Measurements from ENCODE around the gene SSTR5.

The SSTR5 gene

DNA sequence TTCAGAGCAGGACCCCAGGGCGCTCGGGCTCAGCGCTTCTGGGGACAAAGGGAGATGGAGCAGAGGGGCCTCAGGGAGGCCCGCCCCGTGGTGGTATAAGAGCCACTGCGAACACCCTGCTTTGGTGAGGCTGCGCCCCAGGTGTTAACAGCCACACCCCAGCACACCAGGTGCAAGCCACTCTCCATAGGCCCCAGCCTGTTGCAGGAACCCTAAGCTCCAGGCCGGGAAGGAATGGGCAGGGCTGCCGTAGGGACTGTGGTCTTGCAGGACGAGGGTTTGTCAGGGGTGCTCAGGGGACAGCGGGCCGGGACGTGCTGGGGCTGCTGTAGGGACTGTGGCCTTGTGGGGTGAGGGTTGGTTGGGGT, 17.0 kb upstream of the SSTR5 start:
- no peak for DNase-seq

GRCh38 chr16:1056196-1056595, 16.4 kb upstream of the SSTR5 start:
- no peak for DNase-seq

DNA sequence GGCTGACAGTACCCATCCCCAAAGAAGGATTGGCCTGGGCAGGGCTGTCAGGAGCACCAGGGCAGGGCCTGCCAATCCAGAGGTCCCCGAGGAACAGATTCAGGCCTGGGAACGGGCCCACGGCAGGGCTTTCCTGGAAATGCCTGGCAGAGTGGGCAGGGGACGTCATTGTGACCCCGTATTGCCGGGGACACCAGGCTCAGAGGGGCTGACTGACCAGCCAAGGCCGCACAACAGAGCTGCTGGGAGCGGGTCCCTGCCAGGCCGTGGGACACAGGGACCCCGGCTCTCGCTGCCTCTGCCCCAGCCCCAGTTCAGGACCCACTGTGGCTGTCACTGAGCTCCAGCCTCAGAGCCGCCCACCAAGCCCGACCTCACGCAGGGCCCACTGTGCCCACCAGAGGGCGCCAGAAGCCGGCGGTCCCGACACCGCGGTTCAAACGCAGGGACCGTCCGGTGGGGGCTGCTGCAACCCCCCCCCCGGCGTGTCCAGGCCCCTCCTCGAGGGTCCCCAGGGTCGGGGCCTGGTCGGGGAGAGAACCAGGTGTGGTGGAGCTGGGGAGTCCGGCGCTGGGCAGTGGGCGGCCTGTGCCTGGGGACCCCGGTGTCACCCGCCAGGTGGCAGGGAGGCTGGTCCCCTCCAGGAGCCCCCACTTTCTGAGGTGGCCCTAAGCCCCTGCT, 15.2 kb upstream of the SSTR5 start:
- DNase-seq: no peak

GRCh38 chr16:1058216-1058615, 14.3 kb upstream of the SSTR5 start:
- DNase-seq: no peak

DNA sequence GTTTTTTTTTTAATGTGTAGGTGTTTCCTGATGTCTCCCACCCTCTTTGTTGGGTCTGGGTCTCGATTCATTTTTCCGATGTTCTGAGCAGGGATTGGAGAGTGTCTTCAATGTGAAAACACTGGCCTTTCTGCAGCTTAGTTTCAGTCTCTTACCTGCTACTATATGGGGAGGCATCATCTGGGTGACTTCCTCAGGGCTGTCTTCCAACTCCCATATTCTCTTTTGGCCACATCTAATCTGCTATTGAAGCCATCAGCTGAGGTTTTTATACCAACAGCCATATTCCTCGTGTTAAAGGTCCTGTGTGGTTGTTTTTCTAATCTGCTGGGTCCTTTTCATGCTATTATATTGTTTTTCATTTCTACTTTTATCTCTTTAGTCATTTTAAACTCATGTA, 13.2 kb upstream of the SSTR5 start:
- DNase-seq: no peak

- DNase-seq: no peak
Measured at GRCh38 chr16:1060416-1061340, 11.9 kb upstream of the SSTR5 start.

DNA sequence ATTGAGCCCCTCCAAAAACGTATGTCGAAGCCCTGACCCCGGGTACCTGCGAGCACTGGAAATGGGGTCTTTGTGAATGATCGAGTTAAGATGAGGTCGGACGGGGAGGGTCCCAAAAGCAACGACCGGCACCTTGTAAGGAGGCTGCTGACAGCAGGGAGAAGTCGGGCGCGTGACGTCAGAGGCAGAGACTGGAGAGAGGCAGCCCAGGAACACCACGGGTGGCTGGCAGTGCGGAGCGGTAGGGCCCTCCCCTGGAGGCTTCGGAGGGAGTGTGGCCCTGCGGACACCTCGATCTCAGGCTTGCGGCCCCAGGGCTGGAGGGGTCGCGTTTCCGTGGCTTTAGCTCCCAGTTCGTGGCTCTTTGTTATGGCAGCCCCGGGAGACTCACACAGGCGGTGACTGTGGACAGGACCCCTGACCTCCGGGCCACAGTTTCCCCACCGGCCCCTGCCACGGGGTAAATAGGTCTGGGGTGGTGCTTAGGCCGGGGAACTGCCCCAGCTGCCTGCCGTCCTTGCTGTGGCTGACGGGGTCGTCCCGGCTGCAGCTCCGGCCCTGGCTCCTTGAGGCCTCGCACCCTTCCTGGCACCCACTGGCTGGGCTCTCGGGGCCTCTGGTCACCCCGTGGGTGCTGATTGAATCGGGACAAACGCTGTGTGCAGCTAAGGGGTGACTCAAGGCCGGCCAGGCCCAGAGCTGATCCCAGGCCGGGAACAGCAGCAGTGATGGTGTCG, 10.6 kb upstream of the SSTR5 start:
- DNase-seq: no peak

- no peak for DNase-seq
Measured at GRCh38 chr16:1062895-1063294, 9.7 kb upstream of the SSTR5 start.

- DNase-seq: no peak
Measured at GRCh38 chr16:1063728-1064127, 8.8 kb upstream of the SSTR5 start.

GRCh38 chr16:1065469-1066128, 6.9 kb upstream of the SSTR5 start:
- no peak for DNase-seq

GRCh38 chr16:1066584-1067172, 5.9 kb upstream of the SSTR5 start:
- DNase-seq: no peak

DNA sequence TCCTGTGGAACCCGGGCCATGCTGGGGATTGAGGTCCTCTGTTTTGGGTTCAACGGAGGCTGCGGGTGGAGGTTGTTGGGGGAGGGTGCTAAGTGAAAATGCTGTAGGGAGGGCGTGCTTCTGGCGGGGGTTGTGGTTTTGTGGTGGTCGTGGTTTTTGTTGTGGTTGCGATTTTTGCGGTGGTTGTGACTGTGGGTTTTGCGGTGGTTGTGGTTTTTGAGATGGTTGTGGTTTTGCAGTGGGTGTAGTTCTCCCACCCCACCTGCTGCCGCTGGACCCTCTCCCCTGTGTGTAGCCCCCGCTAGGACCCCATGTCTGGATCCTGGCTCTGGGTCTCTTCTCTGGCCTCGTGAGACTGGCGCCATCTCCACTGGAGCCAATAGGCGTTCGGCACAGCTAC, 4.9 kb upstream of the SSTR5 start:
- DNase-seq: no peak

GRCh38 chr16:1068451-1068850, 4.1 kb upstream of the SSTR5 start:
- DNase-seq: no peak

DNA sequence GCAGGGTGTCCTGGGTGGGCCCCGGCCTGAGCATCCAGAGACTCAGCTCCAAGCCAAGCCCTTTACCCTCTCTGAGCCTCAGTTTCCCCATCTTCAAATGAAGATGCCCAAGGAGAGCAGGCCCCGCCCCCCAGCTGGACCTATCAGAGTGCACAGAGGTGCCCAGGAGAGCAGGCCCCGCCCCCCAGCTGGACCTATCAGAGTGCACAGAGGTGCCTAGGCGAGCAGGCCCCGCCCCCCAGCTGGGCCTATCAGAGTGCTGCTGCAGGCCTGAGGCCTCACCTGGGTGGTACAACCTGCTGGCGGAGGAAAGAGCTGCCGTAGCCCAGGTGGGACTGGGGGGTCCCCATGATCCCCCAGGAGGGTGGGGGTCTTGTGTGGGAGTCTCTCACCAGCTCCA, 3.4 kb upstream of the SSTR5 start:
- no peak for DNase-seq

DNA sequence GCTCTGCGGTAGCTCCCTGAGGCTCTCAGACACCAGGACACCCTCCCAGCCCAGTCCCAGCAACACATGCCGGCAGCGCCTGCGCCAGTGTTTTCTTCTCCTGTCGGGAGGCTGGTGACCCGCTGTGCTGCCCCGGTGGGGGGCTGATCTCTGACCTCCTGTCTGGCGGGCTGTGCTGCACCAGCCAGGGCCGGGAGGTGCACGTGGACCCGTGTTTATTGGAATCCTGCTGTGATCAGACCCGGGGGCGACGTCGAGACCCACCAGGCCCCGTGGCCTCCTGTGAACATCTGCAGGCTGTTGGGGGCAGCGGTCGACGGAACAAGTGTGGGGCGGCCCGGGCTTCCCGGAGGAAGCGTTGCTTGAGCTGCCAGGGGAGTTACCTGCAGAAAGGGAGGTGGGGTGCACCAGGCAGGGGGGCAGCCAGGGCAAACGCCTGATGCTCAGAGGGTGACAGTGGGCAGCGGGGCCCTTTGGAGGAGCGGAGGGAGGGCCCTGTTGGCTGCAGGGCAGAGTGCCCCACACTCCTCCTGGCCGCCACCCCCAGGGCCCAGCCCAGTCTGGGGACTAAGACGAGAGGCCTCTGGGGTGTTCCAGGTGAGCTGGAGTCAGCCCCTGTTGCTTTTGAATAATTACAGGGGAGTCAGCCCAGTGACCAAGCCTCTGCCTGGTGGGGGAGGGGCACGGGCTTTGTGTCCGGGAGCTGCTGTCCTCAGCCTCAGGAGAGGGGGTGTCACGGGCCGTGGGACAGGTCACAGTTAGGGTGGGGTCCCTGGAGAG, 2.3 kb upstream of the SSTR5 start:
- DNase-seq: no peak

GRCh38 chr16:1070864-1071408, 1.6 kb upstream of the SSTR5 start:
- no peak for DNase-seq

DNA sequence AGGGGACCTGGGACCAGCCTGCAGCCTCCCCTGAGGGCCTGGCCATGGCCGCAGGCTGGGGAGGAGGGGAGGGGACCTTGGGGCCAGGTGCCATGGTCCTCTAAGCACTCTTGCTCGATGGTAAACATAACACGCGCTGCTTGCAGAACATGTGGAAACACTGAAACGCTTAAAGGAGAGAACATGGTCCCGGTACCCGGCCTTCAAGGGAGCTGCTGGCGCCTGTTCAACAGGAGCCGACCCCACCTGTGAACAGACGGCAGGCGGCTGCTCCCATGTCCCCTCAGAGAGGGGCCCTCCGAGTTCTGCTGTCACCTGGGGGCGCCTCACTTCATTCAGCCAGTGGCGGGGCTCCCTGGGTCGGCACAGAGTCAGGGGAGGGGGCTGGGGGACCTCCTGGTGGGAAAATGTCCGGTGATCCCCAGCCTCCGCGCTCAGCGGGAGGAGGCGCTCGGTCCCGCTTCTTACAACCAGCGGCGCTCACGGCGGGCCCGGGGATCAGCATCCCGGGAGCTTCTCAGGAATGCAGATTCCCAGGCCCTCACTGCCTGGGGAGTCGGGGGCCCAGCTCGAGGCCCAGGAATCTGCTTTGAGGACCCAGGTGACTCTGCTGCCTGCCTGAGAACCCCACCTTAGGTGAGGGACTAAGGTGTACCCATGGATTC, 854 bp upstream of the SSTR5 start:
- DNase-seq: no peak

DNA sequence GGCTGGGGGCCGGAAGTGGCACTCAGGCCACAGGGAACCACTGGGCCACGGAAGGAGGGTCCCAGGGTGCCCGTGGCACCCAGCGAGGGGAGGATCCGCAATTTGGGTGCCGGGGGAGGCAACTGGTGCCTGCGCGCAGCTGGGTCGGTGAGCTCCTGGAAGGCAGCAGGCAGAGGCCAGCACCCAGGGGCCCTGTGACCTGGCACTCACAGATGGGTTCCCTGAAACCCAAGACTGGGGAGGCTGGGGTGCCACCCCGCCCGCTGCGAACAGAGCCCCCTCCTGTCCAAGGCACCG, 663 bp downstream of the SSTR5 start:
- no peak for DNase-seq

DNA sequence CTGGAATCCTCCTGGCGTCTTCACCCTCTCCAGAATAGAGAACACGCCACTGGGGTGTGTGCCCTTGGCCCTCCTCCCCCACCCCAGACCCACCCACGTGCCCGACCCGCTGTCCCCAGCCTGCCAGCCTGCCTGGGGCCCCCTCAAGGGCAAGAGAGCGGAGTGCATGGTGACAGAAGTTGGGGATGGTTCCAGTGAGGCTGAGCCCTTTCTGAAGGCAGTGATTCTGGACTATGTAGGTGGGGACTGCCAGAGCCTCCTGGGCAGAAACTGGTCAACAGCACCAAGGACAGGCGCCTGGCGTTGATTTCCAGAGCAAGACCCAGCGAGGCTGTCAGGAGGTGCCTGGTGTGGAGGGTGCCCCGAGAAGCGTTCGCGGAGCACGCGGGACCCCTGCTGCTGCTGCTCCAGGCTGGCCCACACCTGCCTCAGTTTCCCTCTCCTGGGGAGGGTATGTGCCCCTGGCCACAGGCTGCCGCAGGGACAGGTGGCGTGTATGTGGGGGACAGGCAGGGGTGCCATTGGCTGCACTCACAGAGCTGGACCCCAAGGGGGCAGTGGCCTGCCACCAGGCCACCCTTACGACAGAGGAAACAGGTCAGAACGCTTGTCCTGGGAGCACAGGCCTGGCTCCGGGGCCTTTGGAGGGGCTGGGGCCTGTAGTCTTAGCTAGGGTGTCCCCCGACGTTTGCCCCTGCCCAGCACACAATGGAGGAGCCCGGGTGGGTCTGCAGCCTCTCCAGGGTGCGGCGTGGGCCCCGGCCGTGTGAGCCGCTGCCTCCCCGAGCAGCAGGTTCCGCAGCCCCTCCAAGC, 1.2 kb downstream of the SSTR5 start:
- no peak for DNase-seq

- no peak for DNase-seq
Measured at GRCh38 chr16:1074379-1074649, 1.8 kb downstream of the SSTR5 start.

DNA sequence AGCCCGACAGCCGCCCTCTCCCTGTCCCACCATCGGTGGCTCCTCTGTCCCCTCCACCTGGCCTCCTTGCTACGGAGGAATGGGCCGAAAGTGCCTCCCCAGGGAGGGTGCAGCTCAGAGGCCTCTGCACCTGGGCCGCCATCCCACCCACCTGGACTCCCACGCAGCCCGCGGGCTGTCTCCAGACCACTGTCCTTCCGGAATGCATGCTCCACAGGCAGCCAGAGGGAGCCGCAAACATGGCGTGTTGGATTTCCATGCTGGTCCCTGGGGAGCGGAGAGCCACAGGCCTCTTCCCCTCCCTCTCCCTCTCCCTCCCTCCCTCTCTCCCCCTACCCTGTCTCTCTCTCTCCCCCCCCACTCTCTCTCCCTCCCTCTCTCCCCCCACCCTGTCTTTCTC, 3.0 kb downstream of the SSTR5 start:
- DNase-seq: no peak

All from left hindlimb (tissue), 1 donor.